A549 (cell line): ENCODE measurements around the gene PTGFRN. TPM values are rescaled to one million over a fixed set of nuclear protein-coding genes. Genes with fewer than 3 reads are reported as not detected.

Source experiments
- ATAC-seq, 2 experiments: fragments of 200-7000 bp in 1 of 2; fragments of >200 bp in 1 of 2; cut with Nextera tagmentation in 1 of 2; cut with Tn5 transposase in 1 of 2; 3 replicates each; pipeline versions ENCODE4 v1.8.0 to v1.9.1; 2018 to 2020; ENCODE audit warnings: mild to moderate bottlenecking in 1 of 2, moderate library complexity in 1 of 2
- CTCF ChIA-PET: fragments of 300-600 bp; sonication (Branson Sonifier 250); formaldehyde crosslinking; extraction: SDS; loops from one replicate; lab custom pipeline; 2021; ENCODE audit warnings: antibody characterized with exemption, inconsistent platforms; lab: Yijun Ruan, JAX
- POLR2A ChIA-PET: fragments of 350-600 bp; formaldehyde crosslinking; extraction: SDS; loops from one replicate; lab custom pipeline; 2021; ENCODE audit warnings: antibody characterized with exemption, inconsistent platforms; lab: Yijun Ruan, JAX
- DNase-seq, 2 experiments: peaks; one replicate each; pipeline versions ENCODE4 v3.0.0 to v3.0.0-alpha.2; 2011 to 2016; ENCODE audit warnings: low read depth in 1 of 2, low spot score in 1 of 2
- FAIRE-seq: peaks from 2 replicates; lab custom pipeline; 2011; peaks lifted over from hg19 to GRCh38; lab: Jason Lieb, UNC
- H3K27ac ChIP-seq, 2 experiments: fragments of >200 bp; sonication (Bioruptor Twin); formaldehyde crosslinking; 3 replicates each; pipeline ENCODE4 v1.5.1; 2016 to 2017
- H3K4me1 ChIP-seq: fragments of >200 bp; sonication (Bioruptor Twin); formaldehyde crosslinking; 3 replicates; pipeline ENCODE4 v1.6.1; 2016
- H3K4me2 ChIP-seq: fragments of >200 bp; sonication (Bioruptor Twin); formaldehyde crosslinking; 3 replicates; pipeline ENCODE4 v1.6.1; 2016
- H3K4me3 ChIP-seq: fragments of >200 bp; sonication (Bioruptor Twin); formaldehyde crosslinking; 3 replicates; pipeline ENCODE4 v1.5.1; 2016
- H3K9me3 ChIP-seq: fragments of >200 bp; sonication (Bioruptor Twin); formaldehyde crosslinking; 3 replicates; pipeline ENCODE4 v1.6.1; 2016
- BHLHE40 ChIP-seq: IDR thresholded peaks from 2 replicates; pipeline ENCODE4 v1.6.1; 2012; ENCODE audit warnings: low read depth, low read length, inconsistent platforms
- CBX2 ChIP-seq: fragments of 200-600 bp; sonication (generic); IDR thresholded peaks from 2 replicates; pipeline ENCODE4 v1.6.1; 2016; ENCODE audit warnings: low read depth, mild to moderate bottlenecking, borderline replicate concordance
- CEBPB ChIP-seq, 2 experiments: fragments of >200 bp in 1 of 2; sonication (Bioruptor Twin) in 1 of 2; formaldehyde crosslinking in 1 of 2; IDR thresholded peaks; 2 replicates each; pipeline ENCODE4 v1.6.1; 2012 to 2016
- EP300 ChIP-seq, 2 experiments: fragments of >200 bp; sonication (Bioruptor Twin); formaldehyde crosslinking; IDR thresholded peaks; 2 replicates in 1 of 2; 3 replicates in 1 of 2; pipeline ENCODE4 v1.6.1; 2016 to 2017
- ESRRA ChIP-seq: fragments of 150-350 bp; IDR thresholded peaks from 2 replicates; pipeline ENCODE4 v1.6.1; 2014; ENCODE audit warnings: mild to moderate bottlenecking, low read length, borderline replicate concordance
- FOSB ChIP-seq: fragments of 250-450 bp; sonication (Bioruptor Pico); IDR thresholded peaks from 2 replicates; pipeline ENCODE4 v1.5.0; 2020; ENCODE audit warnings: mild to moderate bottlenecking, moderate library complexity
- FOSL2 ChIP-seq, 2 experiments: fragments of 450-650 bp in 1 of 2; fragments of >200 bp in 1 of 2; sonication (Bioruptor Twin) in 1 of 2; formaldehyde crosslinking; IDR thresholded peaks; 2 replicates each; pipeline versions ENCODE4 v1.5.0 to v1.6.1; 2016 to 2020; ENCODE audit warnings: mild to moderate bottlenecking in 1 of 2, moderate library complexity in 1 of 2
- FOXS1 ChIP-seq: fragments of 250-450 bp; sonication (Bioruptor Pico); IDR thresholded peaks from 2 replicates; pipeline ENCODE4 v1.5.0; 2020; ENCODE audit warnings: mild to moderate bottlenecking, moderate library complexity
- HDAC2 ChIP-seq: fragments of 200-600 bp; sonication (generic); IDR thresholded peaks from 2 replicates; pipeline ENCODE4 v1.6.1; 2016
- HOXA7 ChIP-seq: fragments of 250-450 bp; sonication (Bioruptor Pico); IDR thresholded peaks from 2 replicates; pipeline ENCODE4 v1.5.0; 2020; ENCODE audit warnings: mild to moderate bottlenecking, moderate library complexity
- JUNB ChIP-seq: fragments of >200 bp; sonication (Bioruptor Twin); formaldehyde crosslinking; IDR thresholded peaks from 2 replicates; pipeline ENCODE4 v1.6.1; 2016
- NPAS2 ChIP-seq: fragments of 250-450 bp; sonication (Bioruptor Pico); IDR thresholded peaks from 2 replicates; pipeline ENCODE4 v1.8.0; 2022; ENCODE audit warnings: mild to moderate bottlenecking, moderate library complexity, borderline replicate concordance
- PHF8 ChIP-seq: fragments of 200-600 bp; sonication (generic); IDR thresholded peaks from 2 replicates; pipeline ENCODE4 v1.6.1; 2016; ENCODE audit warnings: low read depth, mild to moderate bottlenecking, antibody characterized with exemption, moderate library complexity, borderline replicate concordance
- RAD21 ChIP-seq, 2 experiments: fragments of >200 bp in 1 of 2; sonication (Bioruptor Twin) in 1 of 2; formaldehyde crosslinking in 1 of 2; IDR thresholded peaks in 1 of 2; conservative IDR thresholded peaks in 1 of 2; 2 replicates in 1 of 2; 3 replicates in 1 of 2; pipeline ENCODE4 v1.6.1; 2012 to 2018; ENCODE audit warnings: inconsistent platforms in 1 of 2
- RARB ChIP-seq: fragments of 250-450 bp; sonication (Bioruptor Pico); IDR thresholded peaks from 2 replicates; pipeline ENCODE4 v1.8.0; 2021; ENCODE audit warnings: mild to moderate bottlenecking, moderate library complexity
- RCOR1 ChIP-seq: fragments of 150-350 bp; IDR thresholded peaks from 2 replicates; pipeline ENCODE4 v1.6.1; 2014; ENCODE audit warnings: antibody characterized with exemption, low read length, low read depth
- RFX5 ChIP-seq: fragments of 450-650 bp; IDR thresholded peaks from 2 replicates; pipeline ENCODE4 v1.7.1; 2014; ENCODE audit warnings: antibody characterized with exemption, mild to moderate bottlenecking, moderate library complexity
- TP53 ChIP-seq: fragments of 250-450 bp; sonication (Bioruptor Pico); IDR thresholded peaks from 2 replicates; pipeline ENCODE4 v1.5.0; 2021; ENCODE audit warnings: mild to moderate bottlenecking, moderate library complexity
- ZC3H11A ChIP-seq: fragments of 450-650 bp; IDR thresholded peaks from 2 replicates; pipeline ENCODE4 v1.6.1; 2014; ENCODE audit warnings: antibody characterized with exemption, mild to moderate bottlenecking
- ZNF302 ChIP-seq: fragments of 250-450 bp; sonication (Bioruptor Pico); IDR thresholded peaks from 2 replicates; pipeline ENCODE4 v1.9.0; 2021; ENCODE audit warnings: inconsistent platforms, mild to moderate bottlenecking, moderate library complexity
- ZSCAN20 ChIP-seq: fragments of 250-450 bp; sonication (Bioruptor Pico); IDR thresholded peaks from 2 replicates; pipeline ENCODE4 v1.8.0; 2022; ENCODE audit warnings: mild to moderate bottlenecking, moderate library complexity
- WGBS: methylation state at CpG from one replicate; pipeline ENCODE4 v1.1.6; 2017; ENCODE audit errors: missing lambda C conversion rate; 5-methylcytosine and 5-hydroxymethylcytosine counted together
- polyA plus RNA-seq, 4 experiments: library from polyadenylated mRNA; depleted of rRNA in 3 of 4; stranded (reverse); fragments of >200 nt; fragmentation: RNase III in 1 of 4; extraction: RNeasy Plus Mini Kit Qiagen cat#74134 plus additional on column Dnase treatment in 1 of 4; gene quantifications; 2 replicates in 3 of 4; 3 replicates in 1 of 4; pipeline ENCODE4 v1.2.3, GENCODE V29; 2011 to 2017
- TF ChIP-seq, protein P1 (sequence below): fragments of >200 bp; sonication (Bioruptor Twin); formaldehyde crosslinking; IDR thresholded peaks from 3 replicates; pipeline ENCODE4 v1.6.1; 2016
- TF ChIP-seq, protein P2 (sequence below): IDR thresholded peaks from 2 replicates; pipeline ENCODE4 v1.6.1; 2012
- TF ChIP-seq, protein P3 (sequence below): fragments of >200 bp; sonication (Bioruptor Twin); formaldehyde crosslinking; IDR thresholded peaks from 2 replicates; pipeline ENCODE4 v1.6.1; 2016
- TF ChIP-seq, protein P4 (sequence below): fragments of 200-600 bp; sonication (generic); IDR thresholded peaks from 2 replicates; pipeline ENCODE4 v1.6.1; 2016; ENCODE audit warnings: antibody characterized with exemption, mild to moderate bottlenecking, moderate library complexity
- TF ChIP-seq, protein P5 (sequence below): fragments of 250-450 bp; sonication (Bioruptor Pico); IDR thresholded peaks from 2 replicates; pipeline ENCODE4 v1.5.0; 2020; ENCODE audit warnings: low read depth, mild to moderate bottlenecking, moderate library complexity
- TF ChIP-seq, protein P6 (sequence below): fragments of 450-650 bp; IDR thresholded peaks from 2 replicates; pipeline ENCODE4 v1.6.1; 2014; ENCODE audit warnings: antibody characterized with exemption
- TF ChIP-seq, protein P7 (sequence below): fragments of >200 bp; sonication (Bioruptor Twin); formaldehyde crosslinking; IDR thresholded peaks from 3 replicates; pipeline ENCODE4 v1.5.1; 2016

Gene PTGFRN
- polyA plus RNA-seq, 2 of the 4 experiments (the other 2 are of a cell fraction) = 17.4 to 39.0 TPM

DNA sequence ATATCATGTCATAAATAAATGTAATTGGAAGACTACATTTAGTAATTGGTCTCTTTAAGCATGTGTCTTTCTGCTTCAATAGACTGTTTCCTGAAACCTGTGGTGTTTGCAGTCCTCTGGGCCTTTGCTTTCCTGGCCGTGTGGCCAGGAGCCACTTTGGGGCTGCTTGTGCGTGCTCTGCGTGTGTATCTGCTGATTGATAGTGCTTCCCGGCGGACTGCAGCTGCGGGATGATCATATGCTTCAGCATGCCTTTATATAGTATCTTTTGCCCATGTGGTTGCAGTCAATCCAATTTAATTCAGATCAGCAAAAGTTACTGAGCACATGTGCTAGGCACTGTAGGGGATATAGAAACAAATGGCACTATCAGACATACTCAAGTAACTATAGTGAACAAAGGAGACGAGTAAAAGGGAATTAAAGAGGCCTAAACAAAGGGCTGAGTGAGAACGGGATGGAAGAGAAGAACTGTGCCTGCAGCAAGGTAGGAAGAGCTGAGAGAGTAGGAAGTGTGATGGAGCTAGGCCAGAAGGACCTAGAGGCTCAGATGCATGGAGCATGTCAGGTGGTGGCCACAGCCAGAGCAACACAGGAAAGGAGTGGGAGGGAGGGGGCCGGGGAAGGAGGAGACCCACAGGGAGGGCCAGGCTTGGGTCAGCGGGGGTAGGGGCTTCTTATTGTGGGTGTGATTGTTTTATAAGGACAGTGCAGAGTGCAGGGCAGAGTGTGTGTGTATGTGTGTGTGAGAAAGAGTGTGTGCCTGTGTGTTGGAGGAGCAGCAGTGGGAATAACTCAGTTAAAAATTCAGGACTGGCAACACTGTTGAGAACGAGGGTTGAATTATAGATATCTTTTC is 123.2 kb downstream of the PTGFRN start:
- no peaks in the 10 kb centered on the region for H3K9me3 ChIP-seq
- H3K4me1 ChIP-seq = no peaks in the 10 kb centered on the region
- no peak overlapping the region for H3K4me3 ChIP-seq
- DNase-seq (no peak), ATAC-seq (no peak), FAIRE-seq (no peak)
- POLR2A ChIA-PET = no interaction called here
- no peak for TF ChIP-seq RFX5
- TF ChIP-seq HOXA7 (CRISPR knock-in tag) = no peak
- no peak for TF ChIP-seq CBX2
- no peak for TF ChIP-seq FOSL2 (IDR thresholded peaks at IDR 0.05)
- TF ChIP-seq FOSL2 (CRISPR knock-in tag; IDR thresholded peaks at IDR 0.05) = no peak
- TF ChIP-seq, protein P1, sequence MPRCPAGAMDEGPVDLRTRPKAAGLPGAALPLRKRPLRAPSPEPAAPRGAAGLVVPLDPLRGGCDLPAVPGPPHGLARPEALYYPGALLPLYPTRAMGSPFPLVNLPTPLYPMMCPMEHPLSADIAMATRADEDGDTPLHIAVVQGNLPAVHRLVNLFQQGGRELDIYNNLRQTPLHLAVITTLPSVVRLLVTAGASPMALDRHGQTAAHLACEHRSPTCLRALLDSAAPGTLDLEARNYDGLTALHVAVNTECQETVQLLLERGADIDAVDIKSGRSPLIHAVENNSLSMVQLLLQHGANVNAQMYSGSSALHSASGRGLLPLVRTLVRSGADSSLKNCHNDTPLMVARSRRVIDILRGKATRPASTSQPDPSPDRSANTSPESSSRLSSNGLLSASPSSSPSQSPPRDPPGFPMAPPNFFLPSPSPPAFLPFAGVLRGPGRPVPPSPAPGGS = no peak
- TF ChIP-seq RCOR1 = no peak
- TF ChIP-seq, protein P2, sequence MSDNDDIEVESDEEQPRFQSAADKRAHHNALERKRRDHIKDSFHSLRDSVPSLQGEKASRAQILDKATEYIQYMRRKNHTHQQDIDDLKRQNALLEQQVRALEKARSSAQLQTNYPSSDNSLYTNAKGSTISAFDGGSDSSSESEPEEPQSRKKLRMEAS = no peak
- TF ChIP-seq, protein P3, sequence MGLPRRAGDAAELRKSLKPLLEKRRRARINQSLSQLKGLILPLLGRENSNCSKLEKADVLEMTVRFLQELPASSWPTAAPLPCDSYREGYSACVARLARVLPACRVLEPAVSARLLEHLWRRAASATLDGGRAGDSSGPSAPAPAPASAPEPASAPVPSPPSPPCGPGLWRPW = no peak
- no peak for TF ChIP-seq RARB (CRISPR knock-in tag)
- TF ChIP-seq RAD21 (conservative IDR thresholded peaks at IDR 0.05 in 1 of 2, IDR thresholded peaks at IDR 0.05 in 1 of 2) = no peak
- TF ChIP-seq ZC3H11A = no peak
- no peak for TF ChIP-seq CEBPB (IDR thresholded peaks at IDR 0.05)
- no peak for TF ChIP-seq BHLHE40
- TF ChIP-seq, protein P4, sequence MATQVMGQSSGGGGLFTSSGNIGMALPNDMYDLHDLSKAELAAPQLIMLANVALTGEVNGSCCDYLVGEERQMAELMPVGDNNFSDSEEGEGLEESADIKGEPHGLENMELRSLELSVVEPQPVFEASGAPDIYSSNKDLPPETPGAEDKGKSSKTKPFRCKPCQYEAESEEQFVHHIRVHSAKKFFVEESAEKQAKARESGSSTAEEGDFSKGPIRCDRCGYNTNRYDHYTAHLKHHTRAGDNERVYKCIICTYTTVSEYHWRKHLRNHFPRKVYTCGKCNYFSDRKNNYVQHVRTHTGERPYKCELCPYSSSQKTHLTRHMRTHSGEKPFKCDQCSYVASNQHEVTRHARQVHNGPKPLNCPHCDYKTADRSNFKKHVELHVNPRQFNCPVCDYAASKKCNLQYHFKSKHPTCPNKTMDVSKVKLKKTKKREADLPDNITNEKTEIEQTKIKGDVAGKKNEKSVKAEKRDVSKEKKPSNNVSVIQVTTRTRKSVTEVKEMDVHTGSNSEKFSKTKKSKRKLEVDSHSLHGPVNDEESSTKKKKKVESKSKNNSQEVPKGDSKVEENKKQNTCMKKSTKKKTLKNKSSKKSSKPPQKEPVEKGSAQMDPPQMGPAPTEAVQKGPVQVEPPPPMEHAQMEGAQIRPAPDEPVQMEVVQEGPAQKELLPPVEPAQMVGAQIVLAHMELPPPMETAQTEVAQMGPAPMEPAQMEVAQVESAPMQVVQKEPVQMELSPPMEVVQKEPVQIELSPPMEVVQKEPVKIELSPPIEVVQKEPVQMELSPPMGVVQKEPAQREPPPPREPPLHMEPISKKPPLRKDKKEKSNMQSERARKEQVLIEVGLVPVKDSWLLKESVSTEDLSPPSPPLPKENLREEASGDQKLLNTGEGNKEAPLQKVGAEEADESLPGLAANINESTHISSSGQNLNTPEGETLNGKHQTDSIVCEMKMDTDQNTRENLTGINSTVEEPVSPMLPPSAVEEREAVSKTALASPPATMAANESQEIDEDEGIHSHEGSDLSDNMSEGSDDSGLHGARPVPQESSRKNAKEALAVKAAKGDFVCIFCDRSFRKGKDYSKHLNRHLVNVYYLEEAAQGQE = no peak
- TF ChIP-seq EP300 (IDR thresholded peaks at IDR 0.05) = no peak
- no peak for TF ChIP-seq FOSB (CRISPR knock-in tag)
- WGBS = 72% methylated on average over 11 of the region's 11 CpGs
- H3K27ac ChIP-seq = no peak overlapping the region
- CTCF ChIA-PET = interaction anchor here (0.9 kb wide), 1 partner anchor 130 kb away, joined by 3 read pairs; no protein-coding TSS in a partner anchor
- H3K4me2 ChIP-seq = no peak overlapping the region

DNA sequence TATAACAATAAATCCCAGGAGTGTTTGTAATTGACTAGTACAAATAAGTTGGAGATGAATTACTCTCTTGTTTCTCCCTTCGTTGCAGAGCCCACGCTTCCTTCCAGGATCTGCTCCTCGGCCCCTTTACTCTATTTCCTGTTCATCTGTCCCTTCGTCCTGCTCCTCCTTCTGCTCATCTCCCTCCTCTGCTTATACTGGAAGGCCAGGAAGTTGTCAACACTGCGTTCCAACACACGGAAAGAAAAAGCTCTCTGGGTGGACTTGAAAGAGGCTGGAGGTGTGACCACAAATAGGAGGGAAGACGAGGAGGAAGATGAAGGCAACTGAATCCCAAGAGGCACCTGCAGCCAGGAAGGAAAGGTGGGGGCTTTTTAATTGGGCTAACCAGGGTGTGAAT is 124.1 kb downstream of the PTGFRN start:
- no peak overlapping the region for H3K27ac ChIP-seq
- ChIA-PET POLR2A (no interaction called here), CTCF (no interaction called here)
- ATAC-seq = no peak
- DNase-seq = no peak
- H3K9me3 ChIP-seq = no peaks in the 10 kb centered on the region
- no peaks in the 10 kb centered on the region for H3K4me1 ChIP-seq
- WGBS = 79% methylated on average over 7 of the region's 7 CpGs
- H3K4me3 ChIP-seq = no peak overlapping the region
- no peak for FAIRE-seq
- H3K4me2 ChIP-seq = no peak overlapping the region
- no peak for TF ChIP-seq ZNF302 (CRISPR knock-in tag)
- no peak for TF ChIP-seq PHF8
- TF ChIP-seq TP53 (CRISPR knock-in tag) = no peak
- no peak for TF ChIP-seq HDAC2
- no peak for TF ChIP-seq ZSCAN20 (CRISPR knock-in tag)
- no peak for TF ChIP-seq JUNB
- TF ChIP-seq ESRRA = no peak
- TF ChIP-seq, protein P5, sequence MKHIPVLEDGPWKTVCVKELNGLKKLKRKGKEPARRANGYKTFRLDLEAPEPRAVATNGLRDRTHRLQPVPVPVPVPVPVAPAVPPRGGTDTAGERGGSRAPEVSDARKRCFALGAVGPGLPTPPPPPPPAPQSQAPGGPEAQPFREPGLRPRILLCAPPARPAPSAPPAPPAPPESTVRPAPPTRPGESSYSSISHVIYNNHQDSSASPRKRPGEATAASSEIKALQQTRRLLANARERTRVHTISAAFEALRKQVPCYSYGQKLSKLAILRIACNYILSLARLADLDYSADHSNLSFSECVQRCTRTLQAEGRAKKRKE = no peak
- TF ChIP-seq NPAS2 (CRISPR knock-in tag) = no peak
- TF ChIP-seq, protein P6, sequence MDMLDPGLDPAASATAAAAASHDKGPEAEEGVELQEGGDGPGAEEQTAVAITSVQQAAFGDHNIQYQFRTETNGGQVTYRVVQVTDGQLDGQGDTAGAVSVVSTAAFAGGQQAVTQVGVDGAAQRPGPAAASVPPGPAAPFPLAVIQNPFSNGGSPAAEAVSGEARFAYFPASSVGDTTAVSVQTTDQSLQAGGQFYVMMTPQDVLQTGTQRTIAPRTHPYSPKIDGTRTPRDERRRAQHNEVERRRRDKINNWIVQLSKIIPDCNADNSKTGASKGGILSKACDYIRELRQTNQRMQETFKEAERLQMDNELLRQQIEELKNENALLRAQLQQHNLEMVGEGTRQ = no peak
- TF ChIP-seq HOXA7 (CRISPR knock-in tag) = no peak
- TF ChIP-seq FOXS1 (CRISPR knock-in tag) = no peak
- TF ChIP-seq, protein P7, sequence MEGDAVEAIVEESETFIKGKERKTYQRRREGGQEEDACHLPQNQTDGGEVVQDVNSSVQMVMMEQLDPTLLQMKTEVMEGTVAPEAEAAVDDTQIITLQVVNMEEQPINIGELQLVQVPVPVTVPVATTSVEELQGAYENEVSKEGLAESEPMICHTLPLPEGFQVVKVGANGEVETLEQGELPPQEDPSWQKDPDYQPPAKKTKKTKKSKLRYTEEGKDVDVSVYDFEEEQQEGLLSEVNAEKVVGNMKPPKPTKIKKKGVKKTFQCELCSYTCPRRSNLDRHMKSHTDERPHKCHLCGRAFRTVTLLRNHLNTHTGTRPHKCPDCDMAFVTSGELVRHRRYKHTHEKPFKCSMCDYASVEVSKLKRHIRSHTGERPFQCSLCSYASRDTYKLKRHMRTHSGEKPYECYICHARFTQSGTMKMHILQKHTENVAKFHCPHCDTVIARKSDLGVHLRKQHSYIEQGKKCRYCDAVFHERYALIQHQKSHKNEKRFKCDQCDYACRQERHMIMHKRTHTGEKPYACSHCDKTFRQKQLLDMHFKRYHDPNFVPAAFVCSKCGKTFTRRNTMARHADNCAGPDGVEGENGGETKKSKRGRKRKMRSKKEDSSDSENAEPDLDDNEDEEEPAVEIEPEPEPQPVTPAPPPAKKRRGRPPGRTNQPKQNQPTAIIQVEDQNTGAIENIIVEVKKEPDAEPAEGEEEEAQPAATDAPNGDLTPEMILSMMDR = no peak
- no peak for TF ChIP-seq CEBPB (IDR thresholded peaks at IDR 0.05)
